Right lobe of liver (tissue), 6 donors: ENCODE measurements around the gene TSR3. TPM values are rescaled to one million over a fixed set of nuclear protein-coding genes. Genes with fewer than 3 reads are reported as not detected.

Experiments used
- ATAC-seq, 4 donors: fragments of 200-7000 bp; cut with Tn5 transposase; one replicate each; pipeline ENCODE4 v1.9.1; 2020; ENCODE audit warnings: mild to moderate bottlenecking in 4 of 4, moderate library complexity in 4 of 4
- DNase-seq, 3 donors: peaks; one replicate each; pipeline ENCODE4 v3.0.0-alpha.2; 2020
- H3K27ac ChIP-seq, 3 donors: fragments of 200-600 bp; one replicate each; pipeline ENCODE4 v1.8.0; 2022
- H3K27me3 ChIP-seq, 2 donors: fragments of 200-600 bp; one replicate each; pipeline ENCODE4 v1.8.0; 2022
- H3K36me3 ChIP-seq, 4 donors: fragments of 200-600 bp; sonication (generic) in 1 of 4; one replicate each; pipeline versions ENCODE4 v1.5.1 to v1.8.0; 2017 to 2022; ENCODE audit warnings: control low read depth in 1 of 4
- H3K4me1 ChIP-seq, 4 donors: fragments of 200-600 bp; sonication (generic) in 1 of 4; one replicate each; pipeline versions ENCODE4 v1.5.1 to v1.8.0; 2017 to 2022; ENCODE audit warnings: control low read depth in 1 of 4
- H3K4me3 ChIP-seq, 3 donors: fragments of 200-600 bp; one replicate each; pipeline ENCODE4 v1.8.0; 2022
- H3K9me3 ChIP-seq, 4 donors: fragments of 200-600 bp; sonication (generic) in 1 of 4; one replicate each; pipeline versions ENCODE4 v1.5.1 to v1.8.0; 2017 to 2022; ENCODE audit warnings: control low read depth in 1 of 4
- POLR2A ChIP-seq: fragments of 450-650 bp; IDR thresholded peaks from one replicate; pipeline ENCODE4 v1.6.1; 2017; ENCODE audit warnings: antibody characterized with exemption, mild to moderate bottlenecking
- WGBS: methylation state at CpG from one replicate; pipeline ENCODE4 v1.1.6; 2018; ENCODE audit warnings: low coverage, low lambda C conversion rate; ENCODE audit not compliant: insufficient coverage; ENCODE audit errors: missing lambda C conversion rate; 5-methylcytosine and 5-hydroxymethylcytosine counted together
- intact Hi-C, 2 donors: fragments of 100-400 bp; cut with DNase I; formaldehyde crosslinking; loops; one replicate each; pipeline versions ENCODE4 v1.11.2 to v1.14.1; 2022
- total RNA-seq, 6 experiments: library from RNA; depleted of rRNA in 2 of 6; stranded (reverse); fragments of >200 nt in 2 of 6; fragmentation: NEBNext Ultra II Directional in 3 of 6; extraction: Animal tissue kit (Norgen Biotek cat#: 25700) in 3 of 6; gene quantifications; one replicate each; pipeline versions ENCODE4 v1.1.0 to v1.2.4, GENCODE V29; 2016 to 2023
- TF ChIP-seq, protein P1 (sequence below), 4 donors: fragments of 200-600 bp in 3 of 4; fragments of 450-650 bp in 1 of 4; IDR thresholded peaks; one replicate each; pipeline versions ENCODE4 v1.5.1 to v1.8.0; 2016 to 2022; ENCODE audit warnings: antibody characterized with exemption in 4 of 4, mild to moderate bottlenecking in 2 of 4
- donor health status: DM: no; HTN: yes; CAD: no.
- donor health status: DM: no; HTN: no; CAD: no.
- donor health status: DM: no; HTN: no; CAD: no.
- donor health status: DM: no; HTN: yes; CAD: no.
- donor health status: DM: no; HTN: yes; CAD: no.

Gene TSR3
- total RNA-seq, 6 experiments from 2014 or later: 20.7 to 66.5 (median 24.5) TPM

DNA sequence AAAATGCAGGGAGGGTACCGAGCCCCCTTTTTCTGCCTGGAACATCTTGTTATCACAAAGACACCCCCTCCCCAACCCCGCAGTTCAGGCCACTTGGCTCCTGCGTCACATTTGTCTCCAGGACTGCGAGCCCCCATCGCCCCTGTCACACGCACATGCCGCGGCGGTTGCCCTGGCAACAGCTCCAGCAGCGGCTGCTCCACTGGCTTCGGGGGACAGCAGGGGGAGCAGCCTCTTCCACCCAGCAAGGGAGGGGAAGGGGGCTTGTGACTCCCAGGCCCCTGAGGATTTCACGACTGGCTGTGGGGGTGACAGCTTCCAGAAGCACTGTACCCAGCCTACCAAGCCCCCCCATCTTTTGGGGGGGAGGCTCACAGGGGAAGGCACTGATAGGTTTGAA is 15.7 kb downstream of the TSR3 start:
- H3K9me3 ChIP-seq: no peaks in the 10 kb centered on the region
- intact Hi-C loops: no loop called here
- ATAC-seq (no peak), DNase-seq (no peak)
- WGBS: 8% methylated on average over 4 of the region's 12 CpGs
- no peak overlapping the region for H3K4me3 ChIP-seq
- peaks cover 0 to 24% (median 9%) of the 10 kb centered on the region in 4 donors for H3K4me1 ChIP-seq
- H3K27ac ChIP-seq: no peak overlapping the region
- TF ChIP-seq, protein P1, sequence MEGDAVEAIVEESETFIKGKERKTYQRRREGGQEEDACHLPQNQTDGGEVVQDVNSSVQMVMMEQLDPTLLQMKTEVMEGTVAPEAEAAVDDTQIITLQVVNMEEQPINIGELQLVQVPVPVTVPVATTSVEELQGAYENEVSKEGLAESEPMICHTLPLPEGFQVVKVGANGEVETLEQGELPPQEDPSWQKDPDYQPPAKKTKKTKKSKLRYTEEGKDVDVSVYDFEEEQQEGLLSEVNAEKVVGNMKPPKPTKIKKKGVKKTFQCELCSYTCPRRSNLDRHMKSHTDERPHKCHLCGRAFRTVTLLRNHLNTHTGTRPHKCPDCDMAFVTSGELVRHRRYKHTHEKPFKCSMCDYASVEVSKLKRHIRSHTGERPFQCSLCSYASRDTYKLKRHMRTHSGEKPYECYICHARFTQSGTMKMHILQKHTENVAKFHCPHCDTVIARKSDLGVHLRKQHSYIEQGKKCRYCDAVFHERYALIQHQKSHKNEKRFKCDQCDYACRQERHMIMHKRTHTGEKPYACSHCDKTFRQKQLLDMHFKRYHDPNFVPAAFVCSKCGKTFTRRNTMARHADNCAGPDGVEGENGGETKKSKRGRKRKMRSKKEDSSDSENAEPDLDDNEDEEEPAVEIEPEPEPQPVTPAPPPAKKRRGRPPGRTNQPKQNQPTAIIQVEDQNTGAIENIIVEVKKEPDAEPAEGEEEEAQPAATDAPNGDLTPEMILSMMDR (IDR thresholded peaks at IDR 0.05): no peak
- TF ChIP-seq POLR2A: no peak
- peaks cover 0 to 8% of the 10 kb centered on the region in 2 donors for H3K27me3 ChIP-seq
- no peaks in the 10 kb centered on the region for H3K36me3 ChIP-seq

DNA sequence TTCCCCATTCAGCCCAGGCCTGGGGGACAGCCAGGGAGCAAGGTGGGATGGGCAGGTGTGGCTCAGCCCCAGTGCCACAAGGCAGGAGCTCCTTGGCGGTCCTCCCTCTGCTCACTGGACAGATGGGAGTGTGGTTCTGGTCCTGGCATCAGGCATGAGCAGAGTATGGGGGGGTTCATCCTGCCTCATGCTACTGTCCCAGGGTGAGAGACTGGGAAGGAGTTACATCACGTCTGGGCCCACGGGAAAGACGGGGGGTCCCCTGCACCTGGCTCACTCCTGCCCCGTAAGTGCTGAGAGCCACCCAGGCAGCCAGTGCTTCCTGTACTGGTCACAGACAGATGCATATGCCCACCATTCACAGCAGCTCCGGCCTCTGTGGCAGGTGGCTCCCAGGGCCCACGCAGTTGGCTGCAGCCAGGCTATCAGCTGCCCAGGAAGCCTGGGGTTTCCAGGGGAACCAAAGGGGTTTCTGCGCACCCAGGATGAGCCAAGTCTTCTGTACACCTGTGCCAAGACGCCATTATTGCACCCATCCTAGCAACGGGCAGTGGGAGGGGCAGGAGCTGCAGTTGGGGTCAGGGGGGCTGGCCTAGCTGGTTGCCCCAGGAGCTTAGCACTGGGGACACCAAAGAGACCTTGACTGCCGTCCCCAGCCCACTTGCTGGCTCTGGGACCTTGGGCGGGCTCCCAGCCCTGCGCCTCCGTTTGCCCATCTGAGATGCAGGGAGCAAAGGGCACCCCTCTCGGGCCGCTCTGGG is 16.3 kb downstream of the TSR3 start:
- Histone ChIP-seq H3K36me3 (no peaks in the 10 kb centered on the region), H3K27ac (no peak overlapping the region), H3K4me1 (peaks cover 0 to 24% (median 9%) of the 10 kb centered on the region in 4 donors), H3K4me3 (no peak overlapping the region), H3K9me3 (no peaks in the 10 kb centered on the region), H3K27me3 (peaks cover 0 to 8% of the 10 kb centered on the region in 2 donors)
- ATAC-seq (no peak), DNase-seq (no peak)
- TF ChIP-seq, protein P1 (IDR thresholded peaks at IDR 0.05): no peak
- intact Hi-C loops: no loop called here
- WGBS: 40% methylated on average over 5 of the region's 16 CpGs

DNA sequence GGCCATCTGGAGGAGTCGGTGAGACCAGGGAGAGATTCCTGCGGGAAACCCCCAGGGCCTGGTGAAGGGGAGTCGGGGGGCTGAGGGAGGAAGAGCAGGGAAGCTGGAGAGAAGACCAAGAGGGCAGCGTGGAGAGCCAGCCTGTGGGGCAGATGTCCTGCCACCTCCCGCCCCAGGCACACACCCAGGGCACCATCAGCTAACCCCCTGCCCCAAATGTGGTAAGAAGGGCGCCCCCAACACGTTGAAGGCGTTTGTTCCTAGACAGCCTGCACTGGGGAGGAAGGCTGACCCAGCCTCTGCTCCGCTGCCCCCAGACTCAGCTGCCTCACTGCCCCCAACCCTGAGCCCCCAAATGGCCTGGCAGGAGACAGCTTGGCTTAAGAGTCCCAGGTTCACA is 16.9 kb downstream of the TSR3 start:
- intact Hi-C loops: no loop called here
- Histone ChIP-seq H3K27ac (no peak overlapping the region), H3K9me3 (no peaks in the 10 kb centered on the region), H3K27me3 (peaks cover 0 to 8% of the 10 kb centered on the region in 2 donors), H3K36me3 (no peaks in the 10 kb centered on the region), H3K4me3 (no peak overlapping the region), H3K4me1 (peaks cover 0 to 24% (median 9%) of the 10 kb centered on the region in 4 donors)
- TF ChIP-seq POLR2A: no peak
- TF ChIP-seq, protein P1 (IDR thresholded peaks at IDR 0.05): no peak
- DNase-seq (no peak), ATAC-seq (no peak)
- WGBS: 24% methylated on average over 4 of the region's 9 CpGs

DNA sequence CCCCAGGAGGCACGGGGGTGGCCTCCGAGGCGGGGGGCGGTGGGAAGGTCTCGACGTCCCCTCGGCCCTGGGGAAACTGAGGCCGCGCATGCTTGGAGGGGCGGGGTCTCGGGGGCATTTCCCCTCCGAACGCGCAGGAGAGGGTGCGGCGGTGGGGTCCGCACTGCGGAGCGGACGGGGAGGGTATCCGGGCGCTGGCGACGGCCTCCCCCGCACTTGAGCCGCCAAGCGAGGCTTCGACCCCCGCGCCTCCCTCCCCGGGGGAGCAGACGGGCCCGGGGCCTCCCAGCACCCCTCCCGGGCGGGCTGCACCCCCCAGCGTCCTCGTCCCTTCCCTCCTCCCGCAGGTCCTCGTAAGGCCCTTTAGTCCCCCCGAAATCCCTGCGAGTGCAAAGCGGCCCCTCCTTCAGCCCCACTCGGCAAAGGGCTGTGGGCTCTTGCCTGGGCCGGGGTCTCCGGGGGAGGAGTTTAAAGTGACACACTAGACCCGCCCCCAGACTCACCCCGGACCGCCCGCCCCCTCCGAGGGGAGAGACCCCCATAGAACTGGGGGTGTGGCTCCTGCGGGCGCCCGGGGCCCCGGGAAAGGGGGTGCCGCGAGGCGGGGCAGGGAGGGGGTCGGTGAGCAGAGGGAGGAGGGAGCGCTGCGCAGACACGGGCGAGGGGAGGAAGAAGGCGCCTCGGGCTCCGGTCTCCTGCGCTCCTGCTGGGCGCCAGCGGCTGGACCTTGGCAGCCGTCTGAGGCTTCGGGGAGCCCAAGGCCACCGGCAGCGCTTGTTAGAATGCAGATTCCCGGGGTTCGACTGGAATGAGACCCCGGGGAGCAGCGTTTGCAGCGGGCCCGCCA is 17.6 kb downstream of the TSR3 start:
- DNase-seq (no peak), ATAC-seq (no peak)
- Histone ChIP-seq H3K9me3 (no peaks in the 10 kb centered on the region), H3K36me3 (no peaks in the 10 kb centered on the region), H3K27ac (no peak overlapping the region), H3K4me1 (peaks cover 0 to 24% (median 9%) of the 10 kb centered on the region in 4 donors), H3K4me3 (peak overlapping the region; percentile 21 to 39 (median 22)), H3K27me3 (peaks cover 0 to 8% of the 10 kb centered on the region in 2 donors)
- TF ChIP-seq POLR2A: no peak
- TF ChIP-seq, protein P1 (IDR thresholded peaks at IDR 0.05): no peak
- WGBS: 0% methylated on average over 20 of the region's 78 CpGs
- intact Hi-C loops: no loop called here
